HG02973 (cell line): Measurements from ENCODE around the gene ASRGL1.

Experiments used
- ATAC-seq: cut with Tn5 transposase; IDR thresholded peaks from one replicate; pipeline ENCODE4 v1.9.1; 2021; ENCODE audit warnings: moderate library complexity; ENCODE audit not compliant: unreplicated experiment

The ASRGL1 gene

DNA sequence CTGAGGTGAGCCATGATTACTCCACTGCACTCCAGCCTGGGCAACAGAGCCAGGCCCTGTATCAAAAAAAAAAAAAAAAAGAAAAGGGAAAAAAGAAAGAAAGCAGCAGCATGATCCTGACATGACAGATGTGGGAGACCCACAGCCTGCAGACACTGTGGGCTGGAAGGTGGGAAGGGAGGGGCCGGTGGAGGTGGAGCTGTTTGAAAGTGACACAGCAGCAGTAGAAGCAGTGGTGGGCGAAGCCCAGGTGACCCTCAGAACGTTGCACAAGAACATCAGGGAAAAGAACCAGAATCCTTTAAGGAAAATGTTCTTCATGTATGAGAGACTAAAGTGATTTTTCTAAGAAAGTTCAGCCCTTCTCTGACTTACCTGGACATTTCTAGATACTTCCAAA lies 55.3 kb downstream of the ASRGL1 start:
- no peak for ATAC-seq

DNA sequence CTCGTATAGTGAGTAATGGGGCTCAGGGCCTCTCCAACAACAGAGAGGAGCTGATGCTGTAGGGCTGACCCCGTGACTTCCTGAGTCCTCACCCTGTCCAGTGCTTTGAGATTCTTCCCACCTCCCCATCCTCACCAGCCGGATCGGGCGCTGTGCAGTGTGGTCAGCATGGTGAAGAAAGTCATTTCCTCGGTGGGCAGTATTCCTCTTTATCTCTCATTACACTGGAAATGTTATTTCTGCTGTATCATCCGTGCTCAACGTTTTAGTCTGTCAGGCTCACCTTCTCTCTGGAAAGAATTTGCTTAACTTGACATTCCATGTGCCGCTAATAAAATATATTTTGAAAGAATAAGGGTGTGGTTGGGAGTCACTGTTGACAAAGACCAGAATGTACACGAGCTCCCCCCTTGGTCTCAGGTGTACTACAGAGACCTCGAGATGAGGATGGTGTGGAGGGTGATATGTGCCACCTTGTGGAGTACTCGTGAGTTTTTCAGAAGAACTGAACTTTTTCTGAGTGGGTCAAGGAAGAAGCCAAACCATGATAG lies 55.9 kb downstream of the ASRGL1 start:
- ATAC-seq = no peak

DNA sequence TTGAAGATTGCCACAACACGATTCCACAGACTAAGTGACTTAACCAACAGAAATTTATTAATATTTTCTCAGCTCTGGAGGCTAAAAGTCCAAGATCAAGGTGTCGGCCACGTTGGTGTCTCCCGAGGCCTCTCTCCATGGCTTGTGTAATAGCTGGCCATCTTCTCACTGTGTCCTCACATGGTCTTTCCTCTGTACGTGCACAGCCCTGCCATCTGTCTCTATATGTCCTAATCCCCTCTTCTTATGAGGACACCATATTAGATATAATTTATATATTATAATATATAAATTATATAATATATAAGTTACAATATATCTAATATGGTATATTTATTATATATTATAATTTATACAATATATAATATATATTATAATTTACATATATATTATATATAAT lies 56.5 kb downstream of the ASRGL1 start:
- ATAC-seq = no peak

DNA sequence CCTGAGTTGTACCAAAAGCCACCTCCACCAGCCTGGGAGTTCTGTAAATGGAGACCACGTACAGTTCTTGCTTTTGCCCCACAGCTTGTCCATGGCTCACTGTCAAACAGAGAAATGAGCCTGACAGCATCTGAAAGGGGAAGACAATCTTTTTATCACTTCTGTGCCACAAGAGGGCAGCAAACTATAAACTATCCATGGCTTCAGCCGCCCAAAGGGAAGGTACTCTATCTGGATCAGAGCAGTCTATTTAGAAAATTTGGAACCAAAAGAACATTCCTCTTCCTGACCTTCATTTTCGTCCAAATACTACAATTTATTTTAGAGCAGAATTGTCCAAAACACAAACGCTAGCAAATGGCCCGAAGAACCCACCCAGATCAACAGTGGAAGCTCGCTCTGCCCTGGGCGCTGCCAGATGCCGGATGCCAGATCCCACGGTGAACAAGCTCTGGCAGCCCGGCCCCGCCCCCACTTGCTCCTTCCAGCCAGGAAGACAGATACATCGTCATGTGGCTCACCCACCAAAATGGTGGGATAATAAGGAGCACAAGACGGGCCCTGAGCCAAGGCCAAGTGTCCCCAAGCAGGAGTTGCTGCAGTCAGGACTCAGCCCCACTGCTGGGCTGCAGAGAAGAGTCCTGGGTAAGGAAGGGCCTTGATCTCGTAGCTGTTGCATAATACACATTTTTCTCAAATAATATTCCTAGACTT lies 57.7 kb downstream of the ASRGL1 start:
- no peak for ATAC-seq

DNA sequence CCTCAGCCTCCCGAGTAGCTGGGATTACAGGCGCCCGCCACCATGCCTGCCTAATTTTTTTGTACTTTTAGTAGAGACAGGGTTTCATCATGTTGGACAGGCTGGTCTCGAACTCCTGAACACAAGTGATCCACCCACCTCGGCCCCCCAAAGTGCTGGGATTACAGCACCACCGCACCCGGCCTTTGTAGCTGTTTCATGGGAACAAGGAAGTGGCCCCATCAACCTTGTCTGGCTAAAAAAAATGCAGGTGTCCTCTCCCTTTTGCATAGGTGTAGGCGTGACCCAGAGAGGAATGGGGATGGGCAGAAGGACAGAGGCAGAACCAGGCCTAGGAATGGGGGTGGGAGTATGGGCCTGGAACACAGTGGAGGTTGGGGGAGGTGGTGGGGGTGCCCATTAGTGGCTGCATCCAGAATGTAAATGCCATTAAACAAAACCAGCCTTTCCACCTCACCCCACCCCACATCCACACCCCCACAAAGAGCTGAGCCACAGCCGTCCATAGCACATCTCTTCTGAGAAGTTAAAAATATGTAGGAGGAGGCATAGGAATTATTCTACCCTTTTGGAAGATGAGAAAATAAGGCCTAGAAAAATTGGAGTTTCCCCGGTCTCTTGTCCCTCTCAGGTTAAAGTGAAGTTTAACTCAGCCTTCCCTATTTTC lies 58.8 kb downstream of the ASRGL1 start:
- no peak for ATAC-seq

DNA sequence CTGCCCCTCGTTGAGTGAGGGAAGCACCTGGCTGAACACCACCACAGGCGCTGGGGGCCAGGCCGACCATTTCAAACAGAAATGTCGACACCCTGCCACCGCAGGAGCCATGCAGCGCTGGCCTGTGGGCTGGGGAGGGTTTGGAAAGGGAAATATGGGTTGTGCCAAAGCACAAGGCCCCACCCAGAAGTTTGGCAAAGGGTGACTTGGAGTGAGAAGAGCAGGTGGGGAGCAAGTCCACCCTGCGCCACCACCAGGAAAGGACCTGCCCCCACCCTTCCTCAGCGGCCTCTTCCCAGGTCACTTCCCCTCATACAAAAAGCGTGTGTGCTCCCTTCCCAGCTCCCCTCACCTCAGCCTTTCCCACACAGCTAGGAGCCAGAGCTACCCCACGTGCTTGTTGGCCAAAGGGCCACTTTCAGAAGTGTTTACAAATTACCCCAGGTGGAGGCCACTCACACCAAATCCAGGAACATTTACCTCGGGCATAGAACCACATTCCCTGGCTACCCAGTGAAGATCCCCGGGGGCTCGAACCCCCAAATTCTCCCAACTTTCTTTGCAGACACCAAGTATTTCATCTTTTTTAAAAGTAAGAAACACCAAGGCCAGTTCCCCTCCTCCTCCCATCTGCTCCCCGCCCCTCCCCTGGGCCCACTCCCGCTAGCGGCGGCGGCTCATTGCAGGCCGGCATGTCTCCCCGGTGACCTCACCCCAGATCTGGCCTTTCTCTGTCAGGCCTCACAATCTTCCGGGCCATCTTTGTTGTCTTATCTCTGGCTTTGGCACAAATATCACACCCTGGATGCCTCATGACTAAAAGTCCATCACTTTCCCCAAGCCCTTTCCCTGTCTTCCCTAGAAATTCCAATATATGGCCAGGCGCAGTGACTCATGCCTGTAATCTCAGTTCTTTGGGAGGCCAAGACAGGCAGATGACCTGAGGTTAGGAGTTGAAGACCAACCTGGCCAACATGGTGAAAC lies 61.1 kb downstream of the ASRGL1 start:
- ATAC-seq = no peak

DNA sequence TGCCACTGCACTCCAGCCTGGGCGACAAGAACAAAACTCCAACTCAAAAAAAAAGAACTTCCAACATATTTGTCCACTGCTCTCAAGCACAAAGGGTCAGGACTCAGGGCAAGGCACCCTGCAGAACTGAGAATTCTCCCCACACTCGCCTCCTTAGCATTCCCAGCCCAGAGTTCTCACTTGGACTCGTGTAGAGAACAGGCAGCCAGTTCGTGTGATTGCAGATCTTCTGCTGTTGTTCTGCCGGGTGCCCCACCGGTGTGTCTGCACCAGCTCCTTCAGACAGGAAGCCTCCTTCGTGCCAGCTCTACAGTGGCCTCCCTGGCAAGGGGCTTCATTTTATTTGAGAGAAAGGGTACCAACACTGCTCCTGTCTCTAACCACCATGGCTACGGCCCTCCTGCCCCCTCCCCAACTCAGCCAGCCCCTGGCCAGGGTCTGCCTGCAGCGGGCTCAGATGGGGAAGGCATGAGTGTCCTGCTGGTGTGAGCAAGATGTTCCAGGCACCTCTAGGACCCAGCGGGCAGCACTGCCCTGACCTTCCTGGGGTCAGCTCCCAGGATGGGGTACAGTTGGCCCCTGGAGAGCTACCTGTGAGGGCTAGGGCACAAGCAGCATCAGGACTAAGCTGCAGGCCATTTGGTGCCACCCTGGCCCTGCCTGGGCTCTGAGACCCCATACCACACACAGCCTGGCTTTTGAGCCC lies 62.1 kb downstream of the ASRGL1 start:
- no peak for ATAC-seq

DNA sequence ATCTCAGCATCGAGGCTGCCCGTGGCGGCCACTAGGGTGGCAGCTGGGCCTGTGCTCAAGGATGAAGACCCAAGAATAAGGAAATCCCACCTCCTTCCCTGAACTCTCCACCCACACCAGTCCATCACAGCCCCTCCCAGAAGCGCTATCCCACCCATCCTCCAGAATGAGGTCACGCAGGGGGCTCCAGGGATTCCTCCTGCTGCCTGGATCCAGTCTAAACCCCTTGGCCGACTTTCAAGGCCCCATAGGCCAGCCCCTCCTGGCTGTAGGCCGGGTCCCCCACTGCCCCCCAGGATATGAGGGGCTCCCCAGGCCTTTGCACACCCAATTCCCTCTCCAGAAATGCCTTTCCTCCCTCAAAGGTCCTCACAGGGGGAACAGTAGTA lies 62.6 kb downstream of the ASRGL1 start:
- no peak for ATAC-seq

DNA sequence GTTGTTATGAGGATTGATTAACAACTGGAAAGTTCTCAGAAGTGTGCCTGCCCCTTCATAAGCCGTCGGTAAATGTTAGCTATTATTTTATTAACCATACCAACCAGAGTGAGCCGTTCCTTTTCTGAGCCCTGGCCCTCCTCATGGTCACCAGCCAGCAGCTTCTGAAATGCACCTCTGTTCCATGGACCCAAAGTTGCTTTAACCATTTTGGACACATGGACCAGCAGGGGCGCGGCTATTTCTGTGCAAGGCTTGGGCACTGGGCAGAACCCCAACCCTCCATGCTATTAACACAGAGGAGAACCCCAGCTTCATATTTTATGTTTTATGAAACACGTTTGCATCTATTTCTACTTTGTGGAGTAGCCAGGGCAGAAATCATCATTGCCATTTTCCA lies 63.0 kb downstream of the ASRGL1 start:
- ATAC-seq = no peak

DNA sequence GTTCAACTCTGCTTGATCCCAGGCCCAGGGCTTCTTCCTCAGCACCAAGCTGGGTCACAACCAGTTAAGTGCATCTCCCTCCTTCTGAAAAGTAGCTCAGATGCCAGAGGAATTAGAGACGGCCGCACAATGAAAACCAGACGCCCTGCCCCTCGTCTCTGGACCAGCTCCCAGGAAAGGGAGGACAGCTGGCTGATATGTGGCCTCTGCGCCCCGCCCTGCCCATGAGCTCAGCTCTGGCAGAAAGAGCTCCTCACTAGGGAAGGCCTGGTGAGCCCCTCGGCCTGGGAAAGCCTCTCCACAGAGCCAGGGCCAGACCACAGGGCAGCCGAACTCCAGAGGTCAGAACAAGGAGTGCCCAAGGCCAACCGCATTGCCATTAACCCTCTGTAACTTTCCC lies 63.5 kb downstream of the ASRGL1 start:
- ATAC-seq = no peak

DNA sequence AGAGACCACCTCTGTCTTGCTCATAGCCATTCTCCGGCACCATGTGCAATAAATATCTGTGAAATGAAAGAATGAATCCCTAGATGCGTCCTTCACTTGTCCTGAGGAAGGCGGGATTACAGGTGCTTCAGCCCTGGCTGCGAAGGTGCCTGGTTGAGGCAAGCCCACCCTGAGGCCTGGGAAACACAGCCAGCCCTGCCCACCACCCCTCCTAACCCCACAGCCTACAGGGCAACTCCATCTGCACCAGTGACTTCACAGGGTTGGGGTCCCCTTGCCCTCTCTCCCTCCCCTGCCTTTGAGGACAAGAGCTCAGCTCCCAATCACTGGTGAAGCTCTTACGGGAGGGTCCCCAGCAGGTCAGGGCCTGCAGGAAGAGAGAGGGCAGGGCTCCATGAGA lies 64.1 kb downstream of the ASRGL1 start:
- no peak for ATAC-seq

DNA sequence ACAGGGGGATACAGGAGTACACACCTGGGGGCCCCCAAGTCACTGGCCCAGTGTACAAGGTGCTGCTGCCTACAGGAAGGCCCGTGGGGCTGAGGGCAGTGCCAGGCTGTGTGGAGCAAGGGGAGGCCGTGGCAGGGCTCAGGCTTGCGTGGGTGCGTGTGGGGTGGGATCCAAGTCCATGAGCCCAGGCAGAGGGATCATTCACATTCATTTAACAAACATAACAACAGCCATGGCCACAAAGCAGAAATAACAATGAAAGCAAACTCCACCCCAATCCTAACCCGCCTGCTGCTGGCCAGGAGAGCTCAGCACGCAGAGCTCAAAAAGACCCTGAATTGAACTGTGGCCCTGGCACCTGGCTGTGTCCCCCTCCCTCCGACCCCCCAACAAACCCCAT lies 64.6 kb downstream of the ASRGL1 start:
- no peak for ATAC-seq

DNA sequence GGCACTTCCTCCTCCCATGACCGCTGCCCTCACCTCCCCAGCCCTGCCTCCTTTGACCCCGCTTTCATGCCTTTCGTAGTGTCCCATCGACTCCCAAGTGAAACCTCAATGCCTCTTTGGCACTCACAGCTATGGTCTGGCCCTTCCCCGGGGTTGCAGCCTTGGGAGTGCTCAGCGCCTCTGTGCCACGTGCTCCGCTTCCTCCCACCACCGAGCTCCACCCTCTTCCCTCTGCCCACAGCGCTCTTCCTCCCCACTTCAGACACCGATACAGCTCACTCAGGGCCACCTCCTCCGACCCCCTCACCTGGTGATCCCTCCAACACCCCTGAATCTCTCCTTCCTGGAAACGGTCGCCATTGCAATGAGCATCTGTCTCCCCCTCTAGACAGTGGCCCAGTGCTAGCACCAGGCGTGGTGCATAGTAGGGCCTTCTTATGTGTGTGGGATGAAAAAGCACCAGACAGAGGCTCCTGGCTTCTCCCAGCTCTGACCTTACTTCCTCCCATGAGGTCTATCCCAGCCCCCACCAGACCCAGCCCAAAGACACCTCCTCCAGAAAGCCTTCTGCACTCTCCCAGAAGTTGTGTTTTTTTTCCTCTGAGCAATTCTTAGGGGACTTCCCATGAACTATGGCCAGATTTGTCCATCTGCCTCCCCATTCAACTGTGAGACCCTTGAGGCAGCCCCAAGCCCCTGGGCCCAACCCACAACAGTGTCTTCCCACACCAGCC lies 65.1 kb downstream of the ASRGL1 start:
- no peak for ATAC-seq

DNA sequence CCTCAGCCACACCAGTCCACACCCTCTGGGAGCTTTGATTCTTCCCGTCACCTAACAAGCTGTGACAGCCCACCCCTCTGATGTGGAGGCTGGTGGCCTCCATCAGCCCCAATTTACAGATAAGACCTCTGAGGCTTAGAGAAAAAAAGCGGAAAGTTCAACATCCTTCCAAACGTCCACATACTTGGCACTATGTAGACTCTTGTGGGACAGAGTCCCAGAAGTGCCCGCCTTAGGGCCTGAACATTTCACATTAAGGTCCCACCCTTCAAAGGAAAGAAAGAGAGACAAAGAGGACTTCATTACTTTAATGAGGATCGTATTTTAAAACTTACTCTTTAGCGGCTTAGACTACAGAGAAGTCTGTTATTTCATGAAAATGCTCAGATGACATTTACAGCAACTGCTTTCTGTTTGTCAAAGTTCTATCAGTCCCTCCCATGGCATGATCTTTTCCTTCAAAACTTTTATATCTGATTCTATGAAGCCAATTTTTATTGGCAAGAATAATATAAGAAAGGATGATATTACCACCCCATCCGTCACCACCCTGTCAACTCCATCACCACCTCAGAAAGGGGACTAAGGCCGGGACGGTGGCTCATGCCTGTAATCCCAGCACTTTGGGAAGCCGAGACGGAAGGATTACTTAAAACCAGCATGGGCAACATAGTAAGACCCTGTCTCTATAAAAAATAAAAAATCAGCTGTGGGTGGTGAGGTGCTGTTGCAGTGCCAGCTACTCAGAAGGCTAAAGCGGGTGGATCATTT lies 65.9 kb downstream of the ASRGL1 start:
- no peak for ATAC-seq

DNA sequence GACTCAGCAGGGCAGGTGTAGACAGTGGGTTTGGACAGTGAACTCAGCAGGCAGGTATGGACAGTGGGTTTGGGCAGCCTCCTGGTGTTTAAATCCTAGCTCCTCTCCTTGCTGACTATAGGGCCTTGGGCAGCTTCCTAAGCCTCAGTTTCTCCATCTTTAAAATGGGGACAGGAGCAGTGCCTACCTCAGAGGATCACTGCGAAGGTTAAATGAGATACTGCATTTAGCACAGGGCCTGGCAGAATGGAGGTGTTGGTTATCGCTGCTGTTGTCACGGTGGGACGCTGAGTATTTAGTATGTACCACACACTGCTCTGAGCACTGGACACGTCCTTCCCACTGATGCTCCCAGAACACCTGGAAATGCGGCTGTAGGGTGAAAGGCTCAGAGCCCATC lies 67.2 kb downstream of the ASRGL1 start:
- no peak for ATAC-seq

DNA sequence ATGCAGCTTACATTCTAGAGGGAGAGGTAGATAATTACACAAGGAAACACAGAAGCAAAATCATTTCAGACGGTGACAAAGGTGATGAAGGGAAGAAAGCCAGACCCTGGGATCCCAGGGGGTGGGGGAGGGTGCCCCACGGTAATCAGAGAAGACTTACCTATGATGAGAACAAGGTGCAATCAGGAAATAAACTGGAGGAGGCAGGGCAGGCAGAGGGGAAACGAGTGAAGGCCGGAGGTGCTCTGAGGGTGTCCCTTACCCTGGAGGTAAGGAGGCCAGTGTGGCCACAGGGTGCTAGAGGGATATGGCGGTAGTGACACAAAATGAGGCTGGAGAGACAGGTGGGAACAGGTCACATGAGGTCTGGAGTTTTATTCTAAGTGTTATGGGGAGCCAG lies 67.7 kb downstream of the ASRGL1 start:
- no peak for ATAC-seq

DNA sequence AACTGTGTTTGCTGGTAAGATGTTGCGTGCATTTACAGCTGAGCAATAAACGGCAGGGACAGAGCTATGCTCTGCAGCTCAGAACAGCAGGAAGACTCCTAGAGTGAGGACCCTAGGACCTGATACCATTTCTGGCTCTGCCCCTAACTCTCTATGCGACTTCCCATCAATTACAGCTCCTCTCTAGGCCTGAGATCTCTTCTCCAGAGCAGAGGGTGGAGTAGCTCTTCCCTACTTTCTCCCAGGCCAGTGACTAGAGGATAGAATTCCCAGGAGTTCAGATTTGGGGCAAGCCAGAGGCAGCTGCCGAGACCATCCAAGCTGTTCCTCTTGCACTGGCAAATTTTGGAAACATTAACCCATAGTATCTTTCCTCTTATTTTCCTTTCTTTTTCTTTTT lies 68.8 kb downstream of the ASRGL1 start:
- no peak for ATAC-seq

DNA sequence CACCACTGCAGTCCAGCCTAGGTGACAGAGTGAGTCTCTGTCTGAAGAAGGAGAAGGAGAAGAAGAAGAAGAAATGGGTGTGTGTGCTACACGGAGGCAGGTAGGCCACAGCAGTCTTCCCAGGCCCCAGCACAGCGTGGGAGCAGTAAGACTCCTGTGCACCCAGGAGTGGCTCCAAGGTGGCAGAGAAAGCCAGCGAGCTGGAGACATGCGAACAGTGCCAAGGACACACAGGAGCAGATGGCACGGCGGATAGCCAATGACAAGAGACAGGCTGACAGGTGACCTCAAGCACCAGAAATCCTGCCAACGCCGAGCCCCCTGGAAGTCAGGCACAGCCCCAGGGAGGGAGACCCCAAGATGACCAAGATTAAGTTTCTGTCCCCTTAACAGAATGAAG lies 72.6 kb downstream of the ASRGL1 start:
- no peak for ATAC-seq

DNA sequence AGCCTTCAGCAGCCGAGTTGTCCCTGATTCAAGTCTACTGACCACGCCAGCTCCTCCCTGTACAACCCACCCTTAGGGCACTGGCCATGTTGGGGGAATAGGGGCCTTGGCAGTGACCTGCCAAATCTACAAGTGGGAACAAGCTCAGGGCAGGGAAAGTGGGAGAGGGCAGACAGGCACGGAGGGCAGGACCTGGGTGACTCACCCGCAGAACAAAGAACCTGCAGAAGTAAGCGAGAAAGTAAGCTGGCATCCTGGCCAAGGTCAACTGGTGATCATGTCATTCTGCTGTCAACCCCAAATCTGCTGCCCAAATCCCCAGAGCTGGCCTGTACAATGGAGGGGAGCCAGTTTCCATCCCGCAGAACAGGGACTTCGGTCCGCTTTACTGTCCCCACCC lies 73.7 kb downstream of the ASRGL1 start:
- ATAC-seq = no peak
